Caco-2 (cell line): ENCODE data around the gene GIGYF1. TPM values are rescaled to one million over a fixed set of nuclear protein-coding genes. Genes with fewer than 3 reads are reported as not detected.

Source experiments
- BruUV-seq: library from RNA; stranded (reverse); fragments of 400-500 nt; replicated peaks from 2 replicates; lab custom pipeline; 2021; lab: Mats Ljungman, UMichigan
- CTCF ChIA-PET: fragments of 300-600 bp; sonication (Branson Sonifier 250); formaldehyde crosslinking; loops from one replicate; lab custom pipeline; 2022; ENCODE audit warnings: antibody characterized with exemption; lab: Charles Lee
- POLR2A ChIA-PET: fragments of 300-600 bp; sonication (Branson Sonifier 250); formaldehyde crosslinking; loops from one replicate; lab custom pipeline; 2022; ENCODE audit warnings: antibody characterized with exemption; lab: Charles Lee
- DNase-seq, 2 experiments: peaks; one replicate each; pipeline versions ENCODE4 v3.0.0 to v3.0.0-alpha.2; 2020 to 2022
- H3K27me3 ChIP-seq: replicated peaks from 2 replicates; pipeline ENCODE4 v1.6.0; 2011; ENCODE audit warnings: low read length; ENCODE audit not compliant: control insufficient read depth, insufficient read depth
- H3K36me3 ChIP-seq: 2 replicates; pipeline ENCODE4 v1.5.1; 2011; ENCODE audit warnings: low read length; ENCODE audit not compliant: control insufficient read depth, insufficient read depth
- H3K4me1 ChIP-seq: fragments of 250-450 bp; sonication (Bioruptor Pico); 2 replicates; pipeline ENCODE4 v1.5.1; 2020; ENCODE audit warnings: mild to moderate bottlenecking
- H3K4me3 ChIP-seq: 2 replicates; pipeline ENCODE4 v1.5.1; 2011; ENCODE audit warnings: low read depth, mild to moderate bottlenecking, control low read depth, low read length
- H3K9me3 ChIP-seq: fragments of 250-450 bp; sonication (Bioruptor Pico); 2 replicates; pipeline ENCODE4 v1.5.1; 2020; ENCODE audit warnings: mild to moderate bottlenecking, moderate library complexity
- H3K27ac Mint-ChIP-seq: one replicate; pipeline ENCODE4 v1.8.0; 2022; ENCODE audit warnings: mixed read lengths; ENCODE audit not compliant: unreplicated experiment
- H3K27me3 Mint-ChIP-seq: one replicate; pipeline ENCODE4 v1.8.0; 2022; ENCODE audit warnings: mixed read lengths; ENCODE audit not compliant: insufficient read depth, unreplicated experiment
- H3K36me3 Mint-ChIP-seq: one replicate; pipeline ENCODE4 v1.8.0; 2022; ENCODE audit warnings: mild to moderate bottlenecking, mixed read lengths; ENCODE audit not compliant: insufficient read depth, unreplicated experiment
- H3K4me1 Mint-ChIP-seq: one replicate; pipeline ENCODE4 v1.8.0; 2022; ENCODE audit warnings: low read depth, mixed read lengths; ENCODE audit not compliant: unreplicated experiment
- H3K4me3 Mint-ChIP-seq: one replicate; pipeline ENCODE4 v1.8.0; 2022; ENCODE audit warnings: mild to moderate bottlenecking, moderate library complexity, mixed read lengths; ENCODE audit not compliant: unreplicated experiment
- H3K9me3 Mint-ChIP-seq: one replicate; pipeline ENCODE4 v1.8.0; 2022; ENCODE audit warnings: mixed read lengths; ENCODE audit not compliant: unreplicated experiment
- CTCF ChIP-seq, 2 experiments: fragments of 200-600 bp in 1 of 2; IDR thresholded peaks; 1 replicate in 1 of 2; 2 replicates in 1 of 2; pipeline versions ENCODE4 v1.5.1 to v1.8.0; 2011 to 2022; ENCODE audit warnings: antibody characterized with exemption in 1 of 2, control low read depth in 1 of 2, inconsistent platforms in 1 of 2, low read depth in 1 of 2, low read length in 1 of 2, mild to moderate bottlenecking in 1 of 2, moderate library complexity in 1 of 2; ENCODE audit not compliant: insufficient read depth in 1 of 2, severe bottlenecking in 1 of 2, unreplicated experiment in 1 of 2
- intact Hi-C: fragments of 100-400 bp; cut with micrococcal nuclease; formaldehyde crosslinking; loops from one replicate; pipeline ENCODE4 v1.10.0; 2022; ENCODE audit not compliant: unreplicated experiment
- total RNA-seq: library from RNA; stranded (reverse); gene quantifications from 2 replicates; pipeline ENCODE4 v1.2.3, GENCODE V29; 2022

GIGYF1 gene
- total RNA-seq, 1 experiment from 2014 or later = 53.1 TPM

- Histone ChIP-seq H3K27me3 (no peaks in the 10 kb centered on the region), H3K9me3 (no peaks in the 10 kb centered on the region), H3K4me3 (no peak overlapping the region), H3K36me3 (peaks cover 11% of the 10 kb centered on the region), H3K4me1 (no peaks in the 10 kb centered on the region; the same call in 1 of the 2 replicates)
- BruUV-seq = no TSS peak
- Mint-ChIP-seq H3K9me3 (no peaks in the 10 kb centered on the region), H3K27me3 (no peaks in the 10 kb centered on the region), H3K36me3 (peaks cover 64% of the 10 kb centered on the region), H3K4me1 (peaks cover 6% of the 10 kb centered on the region), H3K4me3 (peak overlapping the region; percentile 64), H3K27ac (peak overlapping the region; percentile 42)
- CTCF ChIA-PET = interaction anchor here (0.9 to 1.1 kb wide), 2 partner anchors 47 to 48 kb away, joined by 3 to 4 read pairs; no protein-coding TSS in a partner anchor
- DNase-seq = no peak
- POLR2A ChIA-PET = no interaction called here
- no peak for TF ChIP-seq CTCF (IDR thresholded peaks at IDR 0.05; ENCODE audit: insufficient read depth in 1 of 2, low read depth in 1 of 2, low read length in 1 of 2, severe bottlenecking in 1 of 2, unreplicated experiment in 1 of 2)
- intact Hi-C loops = no loop called here
Measured at GRCh38 chr7:100676501-100677306, 17.3 kb downstream of the GIGYF1 start.

GRCh38 chr7:100675581-100676350 is 18.3 kb downstream of the GIGYF1 start:
- no TSS peak for BruUV-seq
- H3K4me3 Mint-ChIP-seq = peak overlapping the region; percentile 64
- H3K4me1 Mint-ChIP-seq = peaks cover 6% of the 10 kb centered on the region
- H3K36me3 Mint-ChIP-seq = peaks cover 58% of the 10 kb centered on the region
- peaks cover 11% of the 10 kb centered on the region for H3K36me3 ChIP-seq
- H3K27me3 Mint-ChIP-seq = no peaks in the 10 kb centered on the region
- intact Hi-C loops = no loop called here
- no peaks in the 10 kb centered on the region; the same call in 1 of the 2 replicates for H3K4me1 ChIP-seq
- no peaks in the 10 kb centered on the region for H3K9me3 ChIP-seq
- H3K27me3 ChIP-seq = no peaks in the 10 kb centered on the region
- no peaks in the 10 kb centered on the region for H3K9me3 Mint-ChIP-seq
- peak overlapping the region; percentile 100 for H3K4me3 ChIP-seq
- POLR2A ChIA-PET = no interaction called here
- peak overlapping the region; percentile 42 for H3K27ac Mint-ChIP-seq
- TF ChIP-seq CTCF (IDR thresholded peaks at IDR 0.05; ENCODE audit: insufficient read depth in 1 of 2, low read depth in 1 of 2, low read length in 1 of 2, severe bottlenecking in 1 of 2, unreplicated experiment in 1 of 2) = no peak
- CTCF ChIA-PET = interaction anchor here (1.6 kb wide), 1 partner anchor 30 kb away, joined by 4 read pairs; the partner anchor contains the start of gene POP7
- no peak for DNase-seq

GRCh38 chr7:100675105-100675451 is 19.0 kb downstream of the GIGYF1 start:
- Mint-ChIP-seq H3K9me3 (no peaks in the 10 kb centered on the region), H3K27me3 (no peaks in the 10 kb centered on the region), H3K27ac (peak overlapping the region; percentile 94), H3K4me3 (peak overlapping the region; percentile 85), H3K4me1 (peaks cover 6% of the 10 kb centered on the region), H3K36me3 (peaks cover 51% of the 10 kb centered on the region)
- Histone ChIP-seq H3K4me1 (no peaks in the 10 kb centered on the region; the same call in 1 of the 2 replicates), H3K27me3 (no peaks in the 10 kb centered on the region), H3K4me3 (peak overlapping the region; percentile 100), H3K36me3 (peaks cover 11% of the 10 kb centered on the region), H3K9me3 (no peaks in the 10 kb centered on the region)
- BruUV-seq = no TSS peak
- POLR2A ChIA-PET = interaction anchor here (1.1 kb wide), 1 partner anchor 63 kb away, joined by 3 read pairs; the partner anchor contains the start of gene MOSPD3
- peak; percentile 32 to 42 for DNase-seq
- CTCF ChIA-PET = interaction anchor here (1.6 kb wide), 1 partner anchor 31 kb away, joined by 4 read pairs; the partner anchor contains the start of gene POP7
- intact Hi-C loops = no loop called here
- TF ChIP-seq CTCF (IDR thresholded peaks at IDR 0.05; ENCODE audit: insufficient read depth in 1 of 2, low read depth in 1 of 2, low read length in 1 of 2, severe bottlenecking in 1 of 2, unreplicated experiment in 1 of 2) = no peak
